ENCODE results near the gene BDNF. TPM values are rescaled to one million over a fixed set of nuclear protein-coding genes. Genes with fewer than 3 reads are reported as not detected.

BDNF gene
- total RNA-seq, 1 donor from 2014 or later: 5.8 TPM

DNA sequence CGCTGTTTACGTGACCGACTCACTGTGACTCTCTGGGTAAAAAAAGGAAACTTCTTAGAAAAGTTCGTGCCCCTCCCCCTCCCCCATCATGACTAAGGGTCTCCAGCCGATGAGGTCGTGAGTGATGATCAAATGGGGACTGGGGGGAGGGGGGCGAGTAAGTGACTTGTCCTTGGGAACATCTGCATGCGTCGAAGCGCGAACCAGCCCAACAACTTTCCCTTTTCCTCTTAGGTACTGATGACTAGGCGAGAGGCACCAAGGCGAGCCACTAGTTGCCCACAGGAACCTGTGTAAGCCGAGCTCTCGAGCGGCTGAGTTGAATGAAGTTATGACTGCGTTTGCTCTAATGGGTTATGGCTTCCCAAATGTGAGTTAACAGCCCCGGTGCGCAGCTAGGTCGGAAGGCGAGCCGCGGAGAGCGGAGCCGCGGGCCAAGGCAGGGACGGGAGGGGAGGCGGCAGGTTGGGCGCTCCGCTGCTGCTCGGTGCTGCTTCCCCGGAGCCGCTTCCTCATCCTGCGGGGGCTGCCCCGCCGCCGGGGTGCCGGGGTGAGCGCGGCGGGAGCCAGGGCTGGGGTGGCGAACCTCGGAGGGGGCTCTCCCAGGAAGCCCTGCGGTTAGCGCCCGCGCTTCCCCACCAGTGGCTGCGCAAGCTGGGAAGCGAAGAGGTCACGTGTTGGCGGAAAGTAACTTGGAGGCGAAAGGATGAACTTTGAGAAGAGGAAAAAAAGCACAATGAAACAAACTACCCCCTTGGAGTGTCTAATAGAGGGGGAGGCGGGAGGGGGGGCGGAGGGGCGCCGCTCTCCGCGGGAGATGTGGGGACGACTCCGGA lies 22.1 kb upstream of the BDNF start:
- no peak for DNase-seq (ENCODE audit: low read depth)
- H3K4me3 ChIP-seq (ENCODE audit: low read depth, low read length): peak overlapping the region; percentile 61
- TF ChIP-seq, protein P1, sequence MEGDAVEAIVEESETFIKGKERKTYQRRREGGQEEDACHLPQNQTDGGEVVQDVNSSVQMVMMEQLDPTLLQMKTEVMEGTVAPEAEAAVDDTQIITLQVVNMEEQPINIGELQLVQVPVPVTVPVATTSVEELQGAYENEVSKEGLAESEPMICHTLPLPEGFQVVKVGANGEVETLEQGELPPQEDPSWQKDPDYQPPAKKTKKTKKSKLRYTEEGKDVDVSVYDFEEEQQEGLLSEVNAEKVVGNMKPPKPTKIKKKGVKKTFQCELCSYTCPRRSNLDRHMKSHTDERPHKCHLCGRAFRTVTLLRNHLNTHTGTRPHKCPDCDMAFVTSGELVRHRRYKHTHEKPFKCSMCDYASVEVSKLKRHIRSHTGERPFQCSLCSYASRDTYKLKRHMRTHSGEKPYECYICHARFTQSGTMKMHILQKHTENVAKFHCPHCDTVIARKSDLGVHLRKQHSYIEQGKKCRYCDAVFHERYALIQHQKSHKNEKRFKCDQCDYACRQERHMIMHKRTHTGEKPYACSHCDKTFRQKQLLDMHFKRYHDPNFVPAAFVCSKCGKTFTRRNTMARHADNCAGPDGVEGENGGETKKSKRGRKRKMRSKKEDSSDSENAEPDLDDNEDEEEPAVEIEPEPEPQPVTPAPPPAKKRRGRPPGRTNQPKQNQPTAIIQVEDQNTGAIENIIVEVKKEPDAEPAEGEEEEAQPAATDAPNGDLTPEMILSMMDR (conservative IDR thresholded peaks at IDR 0.05; ENCODE audit: low read depth, low read length): no peak

DNA sequence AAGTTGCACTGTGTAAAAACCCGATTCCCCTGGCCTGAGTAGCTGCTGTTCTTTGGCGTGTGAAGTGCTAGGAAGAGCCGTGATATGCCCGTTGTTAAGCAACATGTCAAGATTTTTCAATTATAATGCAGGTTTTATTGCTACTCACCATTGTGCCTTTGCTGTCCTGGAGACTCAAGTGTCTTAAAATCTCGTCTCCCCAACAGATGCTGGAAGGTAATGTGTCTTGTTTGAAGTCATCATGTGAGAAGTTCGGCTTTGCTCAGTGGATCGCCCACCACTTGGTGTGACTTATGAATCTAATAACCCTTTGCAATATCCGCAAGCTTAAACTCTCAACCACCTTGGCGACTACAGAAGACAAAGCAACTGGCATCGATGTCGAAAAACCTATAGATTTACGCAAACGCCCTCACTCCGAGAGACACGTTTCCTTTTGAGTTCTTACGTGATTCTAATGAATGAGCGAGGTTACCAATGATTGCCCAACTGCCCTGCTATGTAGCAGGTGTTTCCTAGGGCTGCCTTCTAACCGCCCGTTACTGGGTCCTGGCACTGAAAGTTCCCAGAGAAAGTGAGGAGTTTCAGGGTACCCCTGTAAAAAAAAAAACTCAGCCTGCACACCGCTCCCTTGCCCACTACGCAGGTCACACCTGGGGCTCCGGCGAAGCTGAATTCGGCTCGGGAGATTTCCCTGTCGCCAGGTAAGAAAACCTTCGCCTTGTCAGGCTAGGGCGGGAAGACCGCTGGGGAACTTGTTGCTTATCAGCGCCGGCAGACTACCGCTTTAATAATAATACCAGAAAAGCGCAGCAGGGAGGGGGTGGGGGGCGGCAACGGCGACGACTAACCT lies 21.2 kb upstream of the BDNF start:
- TF ChIP-seq, protein P1 (conservative IDR thresholded peaks at IDR 0.05; ENCODE audit: low read depth, low read length): no peak
- peak overlapping the region; percentile 61 for H3K4me3 ChIP-seq (ENCODE audit: low read depth, low read length)
- DNase-seq (ENCODE audit: low read depth): no peak

DNA sequence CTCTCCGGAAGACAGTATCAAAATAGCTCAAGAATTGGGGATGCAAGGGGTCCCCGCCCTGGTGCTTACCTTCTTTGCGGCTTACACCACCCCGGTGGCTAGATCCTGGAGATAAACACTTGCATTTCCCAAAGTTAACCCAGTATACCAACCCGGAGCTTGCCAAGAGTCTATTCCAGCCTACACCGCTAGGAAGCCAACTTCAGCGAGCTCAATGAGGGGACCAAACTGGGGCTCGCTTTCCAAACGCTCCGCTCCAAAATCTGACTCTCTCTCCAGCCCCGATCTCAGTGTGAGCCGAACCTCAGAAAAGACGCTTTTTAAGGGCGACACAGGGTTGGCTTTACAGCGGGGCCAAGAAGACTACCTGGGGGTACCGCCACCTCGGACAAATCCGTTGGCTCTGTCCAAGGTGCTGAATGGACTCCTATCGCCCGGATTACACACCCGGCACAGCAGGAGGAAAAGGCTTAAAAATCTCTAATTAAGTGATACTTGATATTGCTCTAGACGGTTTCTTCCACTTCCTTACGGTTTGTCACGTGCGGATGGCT lies 20.1 kb upstream of the BDNF start:
- H3K4me3 ChIP-seq (ENCODE audit: low read depth, low read length): no peak overlapping the region
- TF ChIP-seq, protein P1 (conservative IDR thresholded peaks at IDR 0.05; ENCODE audit: low read depth, low read length): peak; percentile 43
- DNase-seq (ENCODE audit: low read depth): no peak

DNA sequence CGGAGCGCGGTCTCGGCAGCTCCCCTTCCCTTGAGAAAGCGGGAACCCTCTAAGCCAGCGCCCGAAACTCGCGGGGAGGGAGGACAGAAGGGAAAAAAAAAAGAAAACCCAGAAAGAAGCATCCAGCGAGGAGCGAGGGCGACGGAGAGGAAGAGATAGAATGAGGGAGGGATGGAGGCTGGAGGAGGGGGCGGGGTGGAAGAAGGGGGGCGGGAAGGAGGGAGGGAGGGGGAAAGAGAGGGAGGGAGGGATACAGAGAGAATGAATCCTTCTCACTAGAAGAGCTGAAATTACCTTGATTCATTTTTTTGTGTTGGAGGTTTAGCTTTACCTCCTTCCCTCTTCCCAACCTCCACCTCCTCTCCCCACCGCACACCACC lies 19.3 kb upstream of the BDNF start:
- H3K4me3 ChIP-seq (ENCODE audit: low read depth, low read length): peak overlapping the region; percentile 64
- DNase-seq (ENCODE audit: low read depth): no peak
- TF ChIP-seq, protein P1 (conservative IDR thresholded peaks at IDR 0.05; ENCODE audit: low read depth, low read length): no peak

DNA sequence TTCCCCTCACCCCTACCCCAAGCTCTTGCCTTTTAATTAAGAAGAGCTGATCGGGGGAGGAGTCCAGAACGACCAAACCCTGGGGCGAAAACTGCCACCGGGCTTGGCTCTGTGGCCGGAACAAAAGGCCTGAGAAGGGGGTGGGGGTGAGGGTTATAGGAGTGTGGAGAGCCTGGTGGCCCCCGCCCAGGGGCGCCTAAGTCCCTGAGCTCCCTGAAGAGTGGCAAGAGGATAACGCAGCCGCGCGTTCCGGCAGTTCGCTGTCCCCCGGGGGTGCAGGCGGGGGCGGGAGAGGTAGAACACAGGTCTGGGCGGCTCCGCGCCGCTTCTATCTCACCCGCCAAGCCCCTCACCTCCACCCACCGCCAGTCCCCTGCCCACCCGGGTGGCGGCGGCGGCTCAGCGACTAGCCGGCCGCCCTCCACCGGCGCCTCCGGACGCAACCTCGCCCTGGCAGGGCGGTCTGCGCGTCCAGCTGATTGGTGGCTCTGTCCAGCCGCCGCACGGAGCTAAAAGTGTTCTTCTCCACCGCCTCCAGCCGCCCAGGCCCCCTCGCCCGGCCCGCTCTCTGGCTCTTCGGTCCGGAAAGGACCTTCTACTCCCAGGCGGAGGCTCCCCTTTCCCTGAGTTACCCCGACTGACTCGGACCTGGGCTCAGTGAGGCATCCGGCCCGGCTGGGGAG lies 18.7 kb upstream of the BDNF start:
- H3K4me3 ChIP-seq (ENCODE audit: low read depth, low read length): peak overlapping the region; percentile 64
- DNase-seq (ENCODE audit: low read depth): no peak

DNA sequence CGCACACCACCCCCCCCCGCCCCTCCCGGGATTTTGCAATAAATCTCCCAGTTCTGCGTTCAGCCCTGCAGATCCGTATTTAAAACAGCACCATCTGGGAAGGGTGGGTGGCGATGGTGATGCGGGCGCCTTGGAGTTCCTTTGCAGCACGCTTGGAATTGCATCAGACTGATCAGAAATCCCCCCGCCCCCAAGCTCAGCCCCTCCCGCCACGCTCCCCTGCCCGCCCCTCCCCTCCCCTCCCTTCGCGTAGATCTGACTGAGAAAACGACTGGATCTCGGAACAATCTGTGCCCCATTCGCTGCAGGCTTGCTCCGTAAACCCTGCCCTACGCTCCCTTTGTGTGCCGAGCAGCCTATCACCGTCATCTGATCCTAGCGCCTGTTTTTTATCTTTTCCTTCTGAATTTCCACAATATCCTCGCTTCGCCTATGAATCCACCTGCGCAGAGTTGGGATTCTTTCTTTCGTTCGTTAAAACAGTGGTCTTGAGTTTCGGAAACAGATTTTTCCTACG lies 18.1 kb upstream of the BDNF start:
- DNase-seq (ENCODE audit: low read depth): peak; percentile 56
- TF ChIP-seq, protein P1 (conservative IDR thresholded peaks at IDR 0.05; ENCODE audit: low read depth, low read length): no peak
- peak overlapping the region; percentile 64 for H3K4me3 ChIP-seq (ENCODE audit: low read depth, low read length)

More for the DNA sequence above, 18.7 kb upstream of the BDNF start:
- TF ChIP-seq, protein P1 (conservative IDR thresholded peaks at IDR 0.05; ENCODE audit: low read depth, low read length): no peak
